Fibroblast of upper back skin (primary cell): ENCODE measurements around the gene LYPLA2.
"Not testable (repeated sequence)": the region's sequence is repeated elsewhere in the genome, so short reads cannot be mapped to it uniquely, and the experiment has no call there.

ENCODE experiments used
- DNase-seq: peaks from one replicate; pipeline ENCODE4 v3.0.0-alpha.2; 2013

LYPLA2 gene

GRCh38 chr1:23779826-23780371, 11.0 kb upstream of the LYPLA2 start:
- peak; percentile 49 for DNase-seq

DNA sequence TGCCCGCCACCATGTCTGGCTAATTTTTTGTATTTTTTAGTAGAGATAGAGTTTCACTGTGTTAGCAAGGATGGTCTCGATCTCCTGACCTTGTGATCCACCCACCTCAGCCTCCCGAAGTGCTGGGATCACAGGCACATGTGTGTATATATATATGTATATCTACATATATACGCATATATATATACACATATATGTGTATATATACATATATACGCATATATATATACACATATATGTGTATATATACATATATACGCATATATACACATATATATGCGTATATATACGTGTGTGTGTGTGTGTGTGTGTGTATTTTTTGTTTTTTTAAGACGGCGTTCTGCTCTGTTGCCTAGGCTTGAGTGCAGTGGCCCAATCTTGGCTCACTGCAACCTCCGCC, 7.8 kb upstream of the LYPLA2 start:
- DNase-seq = not testable (repeated sequence)

- no peak for DNase-seq
These were observed 6.1 kb upstream of the LYPLA2 start for GRCh38 chr1:23784846-23785245.

- no peak for DNase-seq
These were observed 3.2 kb upstream of the LYPLA2 start for GRCh38 chr1:23787701-23788100.

GRCh38 chr1:23788695-23789094, 2.2 kb upstream of the LYPLA2 start:
- DNase-seq = no peak

DNA sequence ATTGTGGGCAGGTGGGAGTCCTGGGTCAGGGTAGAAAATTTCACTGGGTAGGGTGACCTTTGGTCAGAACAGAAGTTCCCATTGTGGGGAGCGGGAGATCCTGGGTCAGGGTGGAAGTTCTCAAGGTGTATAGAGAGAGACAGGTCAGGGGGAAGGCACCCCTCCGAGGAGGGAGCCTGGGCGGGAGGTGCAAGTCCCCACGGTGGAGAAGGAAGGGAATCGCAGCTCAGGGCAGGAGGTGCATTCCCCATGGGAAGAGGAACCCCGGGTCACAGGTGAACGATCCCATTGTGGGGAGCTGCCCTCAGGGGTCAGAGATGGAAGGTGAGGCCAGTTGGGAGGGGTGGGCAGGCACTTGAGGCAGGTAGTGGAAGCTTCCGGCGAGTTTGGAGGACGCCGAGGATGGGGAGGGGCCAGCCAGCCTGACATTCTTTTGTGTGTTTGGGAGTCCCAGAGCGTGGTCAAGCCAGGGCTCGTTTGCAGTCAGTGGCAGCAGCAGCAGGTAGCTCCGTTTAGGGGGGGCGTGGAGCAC, 637 bp downstream of the LYPLA2 start:
- no peak for DNase-seq

DNA sequence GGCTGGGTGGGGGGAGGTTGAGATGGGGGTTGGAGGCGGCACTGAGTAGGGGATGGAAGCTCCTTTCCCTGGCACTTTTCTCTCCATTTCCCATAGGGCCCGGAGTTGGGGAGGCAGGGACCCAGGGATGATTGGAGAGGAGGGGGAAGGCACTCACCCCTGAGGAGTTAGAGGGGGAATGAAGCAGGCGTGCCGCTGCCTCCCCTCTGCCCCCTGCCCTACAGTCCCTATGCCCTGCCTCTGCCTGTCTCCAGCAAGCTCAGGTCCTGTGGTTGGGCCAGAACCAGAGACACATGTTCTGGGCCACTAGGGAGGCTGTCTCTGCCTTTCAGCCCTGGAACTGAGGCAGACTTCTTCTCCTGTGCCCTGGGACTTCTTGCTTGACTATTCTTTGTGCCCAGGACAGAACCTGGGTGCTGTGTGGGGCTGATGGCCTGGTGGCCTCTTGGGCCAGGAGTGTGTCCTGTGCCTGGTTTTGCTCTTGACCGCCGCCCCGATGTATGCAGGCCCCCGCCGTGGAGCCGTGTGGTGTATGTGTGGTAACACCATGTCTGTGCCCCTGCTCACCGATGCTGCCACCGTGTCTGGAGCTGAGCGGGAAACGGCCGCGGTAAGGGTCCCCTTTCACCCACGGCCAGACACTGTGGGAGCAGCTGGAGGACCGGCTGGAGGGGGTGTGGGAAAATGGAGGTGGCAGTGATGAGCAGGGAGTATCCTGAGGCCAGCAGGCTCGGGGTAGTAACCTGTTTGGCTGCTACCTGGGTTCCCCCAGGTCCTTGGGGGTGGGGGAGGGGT, 1.4 kb downstream of the LYPLA2 start:
- DNase-seq = no peak

- DNase-seq = no peak
These were observed 2.3 kb downstream of the LYPLA2 start for GRCh38 chr1:23793018-23793781.

DNA sequence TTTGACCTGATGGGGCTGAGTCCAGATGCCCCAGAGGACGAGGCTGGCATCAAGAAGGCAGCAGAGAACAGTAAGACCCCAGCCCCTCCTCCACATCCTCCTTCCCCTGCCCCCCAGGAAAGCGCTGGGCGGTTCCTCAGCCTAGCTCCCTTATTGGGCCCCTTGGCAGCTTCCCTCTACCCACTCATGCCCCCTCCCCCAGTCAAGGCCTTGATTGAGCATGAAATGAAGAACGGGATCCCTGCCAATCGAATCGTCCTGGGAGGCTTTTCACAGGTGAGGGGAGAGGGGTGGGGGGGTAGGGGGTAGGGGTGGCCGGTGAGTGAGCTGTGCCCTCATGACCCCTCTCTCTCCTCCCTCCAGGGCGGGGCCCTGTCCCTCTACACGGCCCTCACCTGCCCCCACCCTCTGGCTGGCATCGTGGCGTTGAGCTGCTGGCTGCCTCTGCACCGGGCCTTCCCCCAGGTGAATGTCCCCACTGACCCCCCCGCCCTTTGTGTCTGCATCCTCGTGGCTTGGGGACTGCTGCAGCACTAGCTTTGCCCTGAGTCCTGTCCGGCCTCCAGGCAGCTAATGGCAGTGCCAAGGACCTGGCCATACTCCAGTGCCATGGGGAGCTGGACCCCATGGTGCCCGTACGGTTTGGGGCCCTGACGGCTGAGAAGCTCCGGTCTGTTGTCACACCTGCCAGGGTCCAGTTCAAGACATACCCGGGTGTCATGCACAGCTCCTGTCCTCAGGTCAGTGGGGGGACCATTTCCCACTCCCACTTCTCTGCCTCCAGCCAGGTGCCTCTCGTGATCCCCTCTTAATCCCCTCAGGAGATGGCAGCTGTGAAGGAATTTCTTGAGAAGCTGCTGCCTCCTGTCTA, 3.2 kb downstream of the LYPLA2 start:
- DNase-seq = no peak

DNA sequence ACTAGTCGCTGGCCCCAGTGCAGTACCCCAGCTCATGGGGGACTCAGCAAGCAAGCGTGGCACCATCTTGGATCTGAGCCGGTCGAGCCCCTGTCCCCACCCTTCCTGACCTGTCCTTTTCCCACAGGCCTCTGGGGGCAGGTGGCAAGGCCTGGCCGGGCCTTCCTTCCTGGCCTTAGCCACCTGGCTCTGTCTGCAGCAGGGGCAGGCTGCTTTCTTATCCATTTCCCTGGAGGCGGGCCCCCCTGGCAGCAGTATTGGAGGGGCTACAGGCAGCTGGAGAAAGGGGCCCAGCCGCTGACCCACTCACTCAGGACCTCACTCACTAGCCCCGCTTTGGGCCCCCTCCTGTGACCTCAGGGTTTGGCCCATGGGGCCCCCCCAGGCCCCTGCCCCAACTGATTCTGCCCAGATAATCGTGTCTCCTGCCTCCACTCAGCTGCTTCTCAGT, 3.8 kb downstream of the LYPLA2 start:
- not testable (repeated sequence) for DNase-seq

DNA sequence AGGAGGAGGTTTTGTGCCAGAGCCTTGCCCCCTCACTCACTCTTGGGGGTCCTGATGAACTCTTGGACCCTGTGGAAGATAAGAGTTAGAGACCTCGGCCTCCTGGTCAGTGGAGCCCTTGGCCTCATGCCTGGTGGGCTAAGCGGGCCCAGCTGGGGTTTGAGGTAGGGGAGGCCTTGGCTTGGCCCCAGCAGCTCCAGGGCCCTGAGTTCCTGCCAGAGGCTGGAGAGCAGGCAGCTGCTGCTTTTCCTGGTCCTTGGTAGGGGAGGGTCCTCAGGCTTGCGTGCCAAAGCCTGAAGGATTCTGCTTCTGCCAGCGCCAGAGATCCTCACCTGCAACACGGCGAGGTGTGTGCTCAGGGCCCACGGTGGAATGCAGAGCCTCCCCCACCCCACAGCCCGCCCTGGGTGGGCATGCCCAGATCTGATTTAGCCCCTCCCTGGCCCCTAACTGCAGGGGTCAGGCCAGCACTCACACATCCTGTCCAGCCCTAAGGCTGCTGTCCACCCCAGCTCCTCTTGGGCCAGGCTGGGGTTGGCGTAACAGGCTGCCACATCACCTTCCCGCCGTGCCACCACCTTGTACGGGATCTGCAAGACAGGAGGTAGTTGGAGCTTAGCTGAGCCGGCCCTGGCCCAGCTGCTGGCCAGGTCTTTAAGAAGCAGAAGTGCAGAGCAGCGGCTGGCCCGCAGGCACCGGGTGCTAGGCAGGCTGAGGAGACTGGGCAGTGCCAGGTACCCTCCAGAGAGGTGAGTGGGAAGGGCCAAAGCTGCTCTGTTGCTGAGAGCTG, 4.9 kb downstream of the LYPLA2 start:
- no peak for DNase-seq

- no peak for DNase-seq
These were observed 5.7 kb downstream of the LYPLA2 start for GRCh38 chr1:23796466-23797271.

GRCh38 chr1:23797478-23798448, 6.8 kb downstream of the LYPLA2 start:
- no peak for DNase-seq

DNA sequence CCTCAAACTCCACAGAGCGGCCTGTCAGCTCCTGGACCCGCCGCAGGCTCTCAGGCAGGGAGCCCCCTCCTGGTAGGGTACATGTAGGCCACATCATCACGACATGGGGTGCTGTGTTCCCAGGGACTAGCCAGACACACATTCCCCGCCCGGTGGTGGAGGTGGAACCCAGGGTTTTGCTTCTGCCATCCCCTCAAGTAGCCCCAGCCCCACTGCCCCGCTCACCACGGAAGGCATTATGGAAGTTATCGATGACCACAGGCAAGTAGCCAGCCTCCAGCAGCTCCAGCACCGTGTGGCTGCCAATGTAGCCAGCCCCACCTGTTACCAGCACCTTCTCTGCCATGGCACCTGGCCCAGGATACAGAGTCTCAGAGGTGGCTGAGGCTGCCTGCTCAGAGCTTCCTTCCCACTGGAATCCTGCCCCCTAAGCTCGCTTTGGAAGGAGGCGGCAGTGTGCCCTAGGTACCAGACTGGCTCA, 7.8 kb downstream of the LYPLA2 start:
- no peak for DNase-seq

DNA sequence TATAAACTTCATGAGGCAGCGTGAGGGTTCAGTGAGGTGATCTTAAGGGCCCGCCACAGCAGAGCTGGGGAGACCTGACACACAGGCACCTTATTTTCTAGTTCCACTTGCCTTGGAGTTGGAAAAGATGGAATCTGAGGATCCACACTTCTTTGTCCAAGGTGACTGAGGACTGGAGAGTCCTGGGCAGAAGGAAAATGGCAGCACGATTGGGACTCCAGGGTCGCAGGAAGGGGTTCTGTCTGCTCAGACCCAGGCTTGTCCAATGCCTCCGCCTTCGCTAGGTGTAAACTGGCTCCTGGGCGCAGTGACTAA, 8.3 kb downstream of the LYPLA2 start:
- no peak for DNase-seq

GRCh38 chr1:23799570-23800399, 8.8 kb downstream of the LYPLA2 start:
- DNase-seq = peak; percentile 45

GRCh38 chr1:23800400-23801337, 9.7 kb downstream of the LYPLA2 start, which contains the start of gene GALE:
Gene GALE (minus strand): TSS chr1:23800754. CDS start chr1:23799007, 1,747 bp downstream.
- peak; percentile 93 for DNase-seq
